Mesenchymal stem cell (in vitro differentiated cells and primary cell): ENCODE measurements around the gene VKORC1L1.
"Not testable (repeated sequence)": the region's sequence is repeated elsewhere in the genome, so short reads cannot be mapped to it uniquely, and the experiment has no call there.

ENCODE experiments used
- DNase-seq: peaks from one replicate; pipeline ENCODE4 v3.0.0-alpha.2; 2013
- H2AFZ ChIP-seq: one replicate; pipeline ENCODE4 v1.6.1; 2013; ENCODE audit warnings: low read depth, mild to moderate bottlenecking, control low read depth, inconsistent platforms, low read length, moderate library complexity
- H2AK5ac ChIP-seq: 2 replicates; pipeline ENCODE4 v1.6.1; 2013; ENCODE audit warnings: low read length, moderate library complexity, mild to moderate bottlenecking, inconsistent platforms; ENCODE audit not compliant: severe bottlenecking
- H2BK120ac ChIP-seq: one replicate; pipeline ENCODE4 v1.6.1; 2013; ENCODE audit warnings: low read depth, mild to moderate bottlenecking, inconsistent platforms, low read length, moderate library complexity
- H2BK12ac ChIP-seq, 2 experiments: one replicate each; pipeline ENCODE4 v1.6.1; 2013; ENCODE audit warnings: inconsistent platforms in 2 of 2, low read length in 2 of 2, mild to moderate bottlenecking in 2 of 2, moderate library complexity in 2 of 2, control low read depth in 1 of 2
- H2BK15ac ChIP-seq: one replicate; pipeline ENCODE4 v1.6.1; 2013; ENCODE audit warnings: mild to moderate bottlenecking, low read depth, inconsistent platforms; ENCODE audit not compliant: poor library complexity, severe bottlenecking
- H2BK5ac ChIP-seq: 2 replicates; pipeline ENCODE4 v1.6.1; 2013; ENCODE audit warnings: low read depth, mild to moderate bottlenecking, low read length, control low read depth, inconsistent platforms; ENCODE audit not compliant: poor library complexity, severe bottlenecking
- H3K14ac ChIP-seq, 2 experiments: one replicate each; pipeline ENCODE4 v1.6.1; 2013; ENCODE audit warnings: inconsistent platforms in 2 of 2, low read length in 2 of 2, control low read depth in 1 of 2, mild to moderate bottlenecking in 1 of 2, moderate library complexity in 1 of 2
- H3K18ac ChIP-seq, 2 experiments: one replicate each; pipeline ENCODE4 v1.6.1; 2013; ENCODE audit warnings: inconsistent platforms in 2 of 2, low read length in 2 of 2, control low read depth in 1 of 2, low read depth in 1 of 2, mild to moderate bottlenecking in 1 of 2
- H3K23ac ChIP-seq, 2 experiments: one replicate each; pipeline ENCODE4 v1.6.1; 2013; ENCODE audit warnings: inconsistent platforms in 2 of 2, low read length in 2 of 2, mild to moderate bottlenecking in 2 of 2, moderate library complexity in 2 of 2, control low read depth in 1 of 2
- H3K27ac ChIP-seq: 2 replicates; pipeline ENCODE4 v1.5.1; 2013; ENCODE audit warnings: mild to moderate bottlenecking, moderate library complexity, low read length, control low read depth, inconsistent platforms; ENCODE audit not compliant: poor library complexity, severe bottlenecking
- H3K27me3 ChIP-seq, 2 experiments: 2 replicates each; pipeline versions ENCODE4 v1.6.1 to v1.7.0; 2013; ENCODE audit warnings: low read length in 2 of 2, mild to moderate bottlenecking in 2 of 2, moderate library complexity in 2 of 2, control low read depth in 1 of 2, inconsistent platforms in 1 of 2; ENCODE audit not compliant: control insufficient read depth in 1 of 2, insufficient read depth in 1 of 2
- H3K36me3 ChIP-seq, 2 experiments: 2 replicates each; pipeline versions ENCODE4 v1.6.1 to v1.7.0; 2013; ENCODE audit warnings: low read length in 2 of 2, control low read depth in 1 of 2, inconsistent platforms in 1 of 2, low read depth in 1 of 2, mild to moderate bottlenecking in 1 of 2; ENCODE audit not compliant: insufficient read depth in 2 of 2, control insufficient read depth in 1 of 2
- H3K4ac ChIP-seq, 2 experiments: one replicate each; pipeline ENCODE4 v1.6.1; 2013; ENCODE audit warnings: inconsistent platforms in 2 of 2, low read length in 2 of 2, mild to moderate bottlenecking in 2 of 2, moderate library complexity in 2 of 2, control low read depth in 1 of 2, low read depth in 1 of 2
- H3K4me1 ChIP-seq: 2 replicates; pipeline ENCODE4 v1.6.1; 2013; ENCODE audit warnings: low read depth, low read length, control low read depth; ENCODE audit not compliant: control insufficient read depth, insufficient read depth
- H3K4me2 ChIP-seq: 2 replicates; pipeline ENCODE4 v1.6.1; 2013; ENCODE audit warnings: low read length, mild to moderate bottlenecking, inconsistent platforms; ENCODE audit not compliant: poor library complexity, severe bottlenecking
- H3K4me3 ChIP-seq, 2 experiments: 2 replicates each; pipeline versions ENCODE4 v1.5.1 to v1.7.0; 2013; ENCODE audit warnings: low read length in 2 of 2, mild to moderate bottlenecking in 2 of 2, control low read depth in 1 of 2, low read depth in 1 of 2; ENCODE audit not compliant: insufficient read depth in 1 of 2
- H3K79me1 ChIP-seq: replicated peaks from 2 replicates; pipeline ENCODE4 v1.6.1; 2013; ENCODE audit warnings: mild to moderate bottlenecking, control low read depth, low read length, inconsistent platforms; ENCODE audit not compliant: poor library complexity, severe bottlenecking
- H3K9ac ChIP-seq: 2 replicates; pipeline ENCODE4 v1.7.0; 2013; ENCODE audit warnings: mild to moderate bottlenecking, low read length, moderate library complexity
- H3K9me3 ChIP-seq: 2 replicates; pipeline ENCODE4 v1.7.0; 2013; ENCODE audit warnings: mild to moderate bottlenecking, low read length; ENCODE audit not compliant: control insufficient read depth
- H4K8ac ChIP-seq: one replicate; pipeline ENCODE4 v1.6.1; 2013; ENCODE audit warnings: inconsistent platforms, mild to moderate bottlenecking, low read length, moderate library complexity
- H4K91ac ChIP-seq: one replicate; pipeline ENCODE4 v1.6.1; 2013; ENCODE audit warnings: mild to moderate bottlenecking, low read length, inconsistent platforms
- WGBS: methylation state at CpG from one replicate; pipeline ENCODE4 v1.1.7; 2013; ENCODE audit warnings: mixed read lengths; 5-methylcytosine and 5-hydroxymethylcytosine counted together

VKORC1L1 gene

DNA sequence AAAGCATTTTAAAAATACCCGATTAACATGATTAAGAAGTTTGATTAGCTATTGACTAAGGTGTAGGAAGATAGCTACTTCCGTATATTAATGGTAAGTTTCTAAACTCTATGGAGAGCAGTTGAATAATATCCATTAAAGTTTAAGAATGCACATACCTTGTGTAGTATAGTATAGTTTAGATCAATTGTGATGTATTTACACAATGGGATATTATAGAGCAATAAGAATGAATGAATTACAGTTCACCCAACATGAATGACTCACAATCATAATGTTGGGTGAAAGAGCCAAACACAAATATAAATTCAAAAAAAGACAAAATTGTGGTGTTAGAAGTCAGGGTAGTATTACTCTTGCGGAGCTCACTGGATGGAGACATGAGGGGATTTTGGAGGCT, 24.4 kb downstream of the VKORC1L1 start:
- DNase-seq, H4K91ac ChIP-seq, H3K4me1 ChIP-seq, H3K4me2 ChIP-seq, H3K27ac ChIP-seq, H2BK5ac ChIP-seq, H2AK5ac ChIP-seq, H2BK12ac ChIP-seq, H3K27me3 ChIP-seq, H3K18ac ChIP-seq, H3K14ac ChIP-seq, H3K4ac ChIP-seq, H2BK120ac ChIP-seq, H3K9ac ChIP-seq, H2AFZ ChIP-seq, H3K36me3 ChIP-seq, H3K4me3 ChIP-seq, H4K8ac ChIP-seq, H3K23ac ChIP-seq, H2BK15ac ChIP-seq, H3K9me3 ChIP-seq: not testable (repeated sequence)
- H3K79me1 ChIP-seq = peaks cover 13% of the 10 kb centered on the region
- WGBS = 100% methylated on average over 1 of the region's 3 CpGs

DNA sequence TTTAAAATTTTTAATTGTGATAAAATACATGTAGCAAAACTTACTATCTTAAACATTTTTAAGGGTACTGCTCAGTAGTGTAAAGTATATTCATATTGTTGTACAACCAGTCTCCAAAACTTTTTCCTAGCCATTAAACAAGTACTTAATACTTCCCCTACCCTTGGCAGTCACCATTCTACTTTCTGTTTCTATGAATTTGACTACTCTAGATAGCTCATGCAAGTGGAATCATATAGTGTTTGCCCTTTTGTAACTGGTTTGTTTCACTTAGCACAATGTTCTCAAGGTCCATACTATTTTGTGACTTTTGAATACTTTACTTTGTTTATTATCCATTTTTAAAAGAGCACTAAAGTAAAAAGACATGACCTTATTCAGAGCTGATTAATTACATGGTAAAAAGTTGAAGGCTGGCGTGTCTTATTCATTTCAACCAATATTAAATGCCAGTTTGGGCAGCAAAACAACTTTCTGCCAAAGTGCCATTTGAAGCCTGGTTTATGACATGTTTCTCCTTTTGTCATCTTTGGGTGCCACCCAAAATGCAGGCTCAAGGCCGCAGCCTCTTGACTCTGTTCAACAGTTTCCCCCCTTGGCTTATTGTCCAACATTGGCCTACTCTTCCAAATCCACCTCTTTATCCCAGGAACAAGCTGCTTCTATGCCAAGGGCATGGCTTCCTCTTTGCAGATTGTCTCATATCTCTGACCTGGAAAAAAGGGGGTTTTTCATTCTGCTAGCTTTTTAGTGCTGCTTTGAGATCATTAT, 26.0 kb downstream of the VKORC1L1 start:
- H3K27me3 ChIP-seq, H2BK12ac ChIP-seq, H2BK15ac ChIP-seq, H2AFZ ChIP-seq, H3K9ac ChIP-seq, H3K4ac ChIP-seq, H2BK5ac ChIP-seq, H2AK5ac ChIP-seq, H4K91ac ChIP-seq, H3K27ac ChIP-seq, H3K4me2 ChIP-seq, H2BK120ac ChIP-seq, H3K18ac ChIP-seq, H3K4me3 ChIP-seq, DNase-seq, H3K14ac ChIP-seq, H4K8ac ChIP-seq, H3K4me1 ChIP-seq, H3K36me3 ChIP-seq, H3K23ac ChIP-seq: not testable (repeated sequence)
- H3K79me1 ChIP-seq = peaks cover 12% of the 10 kb centered on the region
- H3K9me3 ChIP-seq = peaks cover 10% of the 10 kb centered on the region
- 100% methylated on average over 2 of the region's 2 CpGs for WGBS

DNA sequence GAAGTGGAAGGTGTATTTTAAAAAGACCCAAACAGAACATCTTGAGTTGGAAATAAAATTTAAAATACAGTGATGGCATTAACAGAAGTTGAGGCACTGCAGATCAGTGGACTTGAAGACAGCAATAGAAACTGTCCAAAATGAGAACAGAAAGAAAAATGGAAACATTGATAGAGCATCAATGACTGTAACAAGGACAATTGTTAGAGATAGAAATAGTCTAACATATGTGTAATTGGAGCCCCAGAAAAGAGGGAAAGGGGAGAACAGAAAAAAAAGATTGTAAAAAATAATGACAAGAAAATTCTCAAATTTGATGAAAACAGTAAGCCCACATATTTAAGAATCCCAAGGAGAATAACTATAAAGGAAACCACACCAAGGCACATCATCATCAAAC, 29.4 kb downstream of the VKORC1L1 start:
- Histone ChIP-seq H2AFZ (no peak overlapping the region), H3K36me3 (peaks cover 0 to 6% of the 10 kb centered on the region in 2 experiments), H4K91ac (no peak overlapping the region), H3K4me2 (no peak overlapping the region), H3K4ac (no peak overlapping the region), H3K9me3 (peaks cover 10% of the 10 kb centered on the region), H3K79me1 (peaks cover 14% of the 10 kb centered on the region), H2BK15ac (no peak overlapping the region), H3K9ac (no peak overlapping the region), H3K27me3 (no peaks in the 10 kb centered on the region), H2BK120ac (no peak overlapping the region), H2AK5ac (no peak overlapping the region), H3K18ac (no peak overlapping the region), H3K4me3 (no peak overlapping the region), H3K4me1 (peaks cover 3% of the 10 kb centered on the region), H3K23ac (no peak overlapping the region), H3K27ac (no peak overlapping the region), H4K8ac (no peak overlapping the region), H3K14ac (no peak overlapping the region), H2BK12ac (no peak overlapping the region), H2BK5ac (no peak overlapping the region)
- DNase-seq = no peak

DNA sequence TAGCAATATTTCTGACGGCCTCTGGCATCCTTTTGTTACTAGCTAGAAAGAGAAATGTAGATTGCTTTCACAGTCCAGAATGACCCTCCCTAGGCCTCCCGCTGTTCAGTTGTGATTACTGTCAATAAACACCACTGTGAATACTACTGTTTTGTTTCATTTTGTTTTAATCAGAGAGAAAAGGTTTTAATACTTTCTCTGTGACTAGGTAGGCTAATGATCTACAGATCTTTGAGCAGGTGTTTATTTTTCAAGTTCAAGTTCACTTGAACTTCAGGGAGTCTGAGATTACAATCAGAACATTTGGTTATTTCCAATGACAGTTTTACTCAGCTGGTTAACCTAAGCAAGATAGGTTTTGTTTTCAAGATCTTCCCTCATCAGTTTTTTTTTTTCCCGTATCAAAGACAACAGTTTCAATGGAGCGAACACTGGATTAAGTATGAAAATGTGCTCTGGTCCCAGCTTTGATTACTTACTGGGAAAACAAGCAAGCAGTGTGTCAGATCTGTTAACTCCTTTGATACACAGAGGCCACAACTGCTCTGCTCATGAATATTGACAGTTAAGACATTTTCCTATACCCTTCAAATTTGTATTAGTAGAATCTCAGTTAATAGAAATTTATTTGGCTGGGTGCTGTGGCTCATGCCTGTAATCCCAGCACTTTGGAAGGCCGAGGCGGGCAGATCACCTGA, 34.8 kb downstream of the VKORC1L1 start:
- no peak overlapping the region for H2BK120ac ChIP-seq
- H2AFZ ChIP-seq = no peak overlapping the region
- no peak overlapping the region for H3K4me2 ChIP-seq
- H3K36me3 ChIP-seq = peaks cover 0 to 3% of the 10 kb centered on the region in 2 experiments
- no peaks in the 10 kb centered on the region for H3K9me3 ChIP-seq
- no peak overlapping the region for H2BK15ac ChIP-seq
- H4K8ac ChIP-seq = no peak overlapping the region
- no peak overlapping the region for H3K23ac ChIP-seq
- no peak overlapping the region for H3K18ac ChIP-seq
- H2BK5ac ChIP-seq = no peak overlapping the region
- H4K91ac ChIP-seq = no peak overlapping the region
- no peak overlapping the region for H2BK12ac ChIP-seq
- 95% methylated on average over 3 of the region's 6 CpGs for WGBS
- no peak overlapping the region for H3K4ac ChIP-seq
- no peak overlapping the region for H2AK5ac ChIP-seq
- no peak overlapping the region for H3K14ac ChIP-seq
- no peak overlapping the region for H3K27ac ChIP-seq
- H3K9ac ChIP-seq = no peak overlapping the region
- H3K79me1 ChIP-seq = peaks cover 13% of the 10 kb centered on the region
- no peak overlapping the region for H3K4me3 ChIP-seq
- no peak for DNase-seq
- H3K27me3 ChIP-seq = no peaks in the 10 kb centered on the region
- H3K4me1 ChIP-seq = peaks cover 4% of the 10 kb centered on the region
